Right atrium auricular region (tissue), 2 donors: ENCODE data around the gene SIRT2. TPM values are rescaled to one million over a fixed set of nuclear protein-coding genes. Genes with fewer than 3 reads are reported as not detected.
"Not testable (repeated sequence)": the region's sequence is repeated elsewhere in the genome, so short reads cannot be mapped to it uniquely, and the experiment has no call there.

Experiments
- DNase-seq: peaks from one replicate; pipeline ENCODE4 v3.0.0-alpha.2; 2019; ENCODE audit warnings: low spot score
- H3K27ac ChIP-seq, 2 donors: fragments of 200-600 bp; sonication (generic); 1 replicate in 1 of 2; 2 replicates in 1 of 2; pipeline ENCODE4 v1.5.1; 2016 to 2019
- H3K27me3 ChIP-seq, 2 donors: fragments of 200-600 bp; sonication (generic); one replicate each; pipeline versions ENCODE4 v1.5.1 to v1.6.0; 2017 to 2019
- H3K36me3 ChIP-seq: fragments of 200-600 bp; sonication (generic); one replicate; pipeline ENCODE4 v1.5.1; 2016
- H3K4me1 ChIP-seq, 2 donors: fragments of 200-600 bp; sonication (generic); one replicate each; pipeline versions ENCODE4 v1.5.1 to v1.6.0; 2017 to 2019
- H3K4me3 ChIP-seq, 2 donors: fragments of 200-600 bp; sonication (generic); 1 replicate in 1 of 2; 2 replicates in 1 of 2; pipeline ENCODE4 v1.5.1; 2017 to 2019; ENCODE audit warnings: mild to moderate bottlenecking in 1 of 2, moderate library complexity in 1 of 2
- H3K9me3 ChIP-seq, 2 donors: fragments of 200-600 bp; sonication (generic); one replicate each; pipeline ENCODE4 v1.5.1; 2019
- total RNA-seq, 2 donors: library from RNA; depleted of rRNA; stranded (reverse); fragments of >200 nt; gene quantifications; one replicate each; pipeline ENCODE4 v1.1.0, GENCODE V29; 2016
- TF ChIP-seq, protein P1 (sequence below), 2 donors: fragments of 200-600 bp; sonication (generic); IDR thresholded peaks; one replicate each; pipeline ENCODE4 v1.5.1; 2019; ENCODE audit warnings: antibody characterized with exemption in 2 of 2

The SIRT2 gene
- total RNA-seq, 2 donors from 2014 or later, result 91.5 to 170 TPM

DNA sequence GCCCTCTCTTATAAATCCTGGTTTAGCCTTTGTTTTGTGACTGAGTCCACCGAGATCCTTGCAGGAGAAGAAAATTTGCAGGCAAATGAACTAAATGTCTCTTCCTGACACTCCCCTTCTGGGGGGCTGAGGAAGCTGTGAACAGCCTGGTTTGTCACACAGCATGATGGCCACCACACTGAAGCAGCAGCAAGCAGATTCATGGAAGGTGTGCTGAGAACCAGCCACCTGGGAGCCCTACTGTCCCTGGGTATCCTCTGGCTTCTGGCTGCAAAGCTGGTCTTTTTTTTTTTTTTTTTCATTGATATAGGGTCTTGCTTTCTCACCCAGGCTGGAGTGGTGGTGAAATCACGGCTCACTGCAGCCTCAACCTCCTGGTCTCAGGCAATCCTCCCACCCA, 42.6 kb upstream of the SIRT2 start:
- Histone ChIP-seq H3K27ac (no peak overlapping the region), H3K9me3 (no peaks in the 10 kb centered on the region), H3K36me3 (no peaks in the 10 kb centered on the region), H3K4me3 (no peak overlapping the region), H3K4me1 (no peaks in the 10 kb centered on the region), H3K27me3 (no peaks in the 10 kb centered on the region)
- TF ChIP-seq, protein P1, sequence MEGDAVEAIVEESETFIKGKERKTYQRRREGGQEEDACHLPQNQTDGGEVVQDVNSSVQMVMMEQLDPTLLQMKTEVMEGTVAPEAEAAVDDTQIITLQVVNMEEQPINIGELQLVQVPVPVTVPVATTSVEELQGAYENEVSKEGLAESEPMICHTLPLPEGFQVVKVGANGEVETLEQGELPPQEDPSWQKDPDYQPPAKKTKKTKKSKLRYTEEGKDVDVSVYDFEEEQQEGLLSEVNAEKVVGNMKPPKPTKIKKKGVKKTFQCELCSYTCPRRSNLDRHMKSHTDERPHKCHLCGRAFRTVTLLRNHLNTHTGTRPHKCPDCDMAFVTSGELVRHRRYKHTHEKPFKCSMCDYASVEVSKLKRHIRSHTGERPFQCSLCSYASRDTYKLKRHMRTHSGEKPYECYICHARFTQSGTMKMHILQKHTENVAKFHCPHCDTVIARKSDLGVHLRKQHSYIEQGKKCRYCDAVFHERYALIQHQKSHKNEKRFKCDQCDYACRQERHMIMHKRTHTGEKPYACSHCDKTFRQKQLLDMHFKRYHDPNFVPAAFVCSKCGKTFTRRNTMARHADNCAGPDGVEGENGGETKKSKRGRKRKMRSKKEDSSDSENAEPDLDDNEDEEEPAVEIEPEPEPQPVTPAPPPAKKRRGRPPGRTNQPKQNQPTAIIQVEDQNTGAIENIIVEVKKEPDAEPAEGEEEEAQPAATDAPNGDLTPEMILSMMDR (IDR thresholded peaks at IDR 0.05), result no peak
- DNase-seq, result no peak

DNA sequence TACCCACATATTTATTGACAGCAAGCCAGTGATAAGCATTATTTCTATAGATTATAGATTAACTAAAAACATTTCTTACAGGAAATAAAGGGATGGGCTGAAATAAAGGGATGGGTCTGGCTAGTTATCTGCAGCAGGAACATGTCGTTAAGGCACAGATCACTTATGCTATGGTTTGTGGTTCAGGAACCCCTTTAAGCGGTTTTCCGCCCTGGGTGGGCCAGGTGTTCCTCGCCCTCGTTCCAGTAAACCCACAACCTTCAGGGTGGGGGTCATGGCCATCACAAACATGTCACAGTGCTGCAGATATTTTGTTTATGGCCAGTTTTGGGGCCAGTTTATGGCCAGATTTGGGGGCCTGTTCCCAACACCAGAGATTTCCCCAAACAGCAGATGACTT, 42.0 kb upstream of the SIRT2 start:
- H3K27ac ChIP-seq, H3K4me3 ChIP-seq, H3K27me3 ChIP-seq, H3K9me3 ChIP-seq, DNase-seq, H3K36me3 ChIP-seq, H3K4me1 ChIP-seq: not testable (repeated sequence)

DNA sequence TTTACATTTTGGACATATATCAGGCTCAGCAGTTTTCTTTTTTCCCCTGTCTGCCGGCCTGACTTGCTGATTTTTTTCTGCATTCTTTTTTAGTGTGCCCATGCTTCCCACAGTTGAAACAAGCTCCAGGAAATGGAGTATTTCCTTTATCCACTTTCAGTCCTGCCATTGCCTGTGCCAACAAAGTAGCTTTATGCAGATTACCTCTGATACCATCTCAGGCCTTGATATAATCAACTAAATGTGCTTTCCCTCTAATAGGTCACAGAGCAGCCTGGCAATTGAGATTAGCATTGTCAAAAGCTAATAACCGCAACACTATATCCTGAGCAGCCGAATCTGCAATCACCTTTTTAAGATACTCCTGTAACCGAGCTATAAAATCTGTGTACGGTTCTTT, 40.5 kb upstream of the SIRT2 start:
- Histone ChIP-seq H3K4me3 (no peak overlapping the region), H3K36me3 (no peaks in the 10 kb centered on the region), H3K9me3 (no peaks in the 10 kb centered on the region), H3K4me1 (no peaks in the 10 kb centered on the region), H3K27me3 (no peaks in the 10 kb centered on the region), H3K27ac (no peak overlapping the region)
- DNase-seq, result no peak
- TF ChIP-seq, protein P1 (IDR thresholded peaks at IDR 0.05), result no peak

DNA sequence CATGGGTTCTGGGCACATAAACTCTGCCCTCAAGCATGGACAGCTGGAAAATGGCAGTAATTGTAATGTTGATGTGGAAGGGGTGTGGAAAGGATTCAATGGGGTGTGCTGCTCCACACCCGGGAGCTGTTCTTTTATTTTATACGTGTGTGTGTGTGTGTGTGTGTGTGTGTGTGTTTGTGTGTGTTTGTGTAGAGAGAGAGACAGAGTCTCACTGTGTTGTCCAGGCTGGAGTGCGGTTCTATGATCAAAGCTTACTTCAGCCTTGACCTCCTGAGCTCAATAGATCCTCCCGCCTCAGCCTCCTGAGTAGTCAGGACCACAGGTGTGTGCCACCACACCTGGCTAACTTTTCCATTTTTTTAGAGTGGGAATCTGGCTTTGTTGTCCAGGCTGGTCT, 34.1 kb upstream of the SIRT2 start:
- Histone ChIP-seq H3K36me3 (peaks cover 10% of the 10 kb centered on the region), H3K4me3 (no peak overlapping the region), H3K27ac (no peak overlapping the region), H3K9me3 (no peaks in the 10 kb centered on the region), H3K27me3 (no peaks in the 10 kb centered on the region), H3K4me1 (peaks cover 0 to 28% of the 10 kb centered on the region in 2 donors)
- TF ChIP-seq, protein P1 (IDR thresholded peaks at IDR 0.05), result no peak
- no peak for DNase-seq

DNA sequence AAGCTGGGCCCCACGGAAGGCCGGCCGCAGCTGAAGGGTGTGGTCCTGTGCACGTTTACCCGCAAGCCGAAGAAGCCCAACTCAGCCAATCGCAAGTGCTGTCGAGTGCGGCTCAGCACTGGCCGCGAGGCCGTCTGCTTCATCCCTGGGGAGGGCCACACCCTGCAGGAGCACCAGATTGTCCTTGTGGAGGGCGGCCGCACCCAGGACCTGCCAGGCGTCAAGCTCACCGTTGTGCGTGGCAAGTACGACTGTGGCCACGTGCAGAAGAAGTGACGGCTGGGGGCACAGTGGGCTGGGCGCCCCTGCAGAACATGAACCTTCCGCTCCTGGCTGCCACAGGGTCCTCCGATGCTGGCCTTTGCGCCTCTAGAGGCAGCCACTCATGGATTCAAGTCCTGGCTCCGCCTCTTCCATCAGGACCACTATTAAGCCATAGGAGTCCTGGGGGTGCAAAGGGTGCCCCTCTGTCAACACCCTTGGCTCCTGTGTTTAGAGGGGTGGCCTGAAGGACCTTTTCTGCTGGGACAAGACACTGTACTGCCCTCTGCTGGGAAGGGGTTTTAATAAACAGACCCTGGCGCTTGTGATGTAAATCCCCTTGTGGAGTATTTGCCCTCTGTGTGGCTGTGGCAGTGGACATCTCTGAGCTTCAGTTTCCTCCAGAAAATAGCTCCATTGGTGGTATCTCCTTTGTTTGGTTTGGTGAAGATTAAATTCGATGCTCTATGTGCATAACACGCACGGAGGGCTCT, 33.2 kb upstream of the SIRT2 start:
- no peak for DNase-seq
- no peaks in the 10 kb centered on the region for H3K27me3 ChIP-seq
- peaks cover 10% of the 10 kb centered on the region for H3K36me3 ChIP-seq
- TF ChIP-seq, protein P1 (IDR thresholded peaks at IDR 0.05), result peak in 1 of 2 donors; percentile 48
- no peaks in the 10 kb centered on the region for H3K9me3 ChIP-seq
- peaks cover 0 to 28% of the 10 kb centered on the region in 2 donors for H3K4me1 ChIP-seq
- no peak overlapping the region for H3K4me3 ChIP-seq
- no peak overlapping the region for H3K27ac ChIP-seq

DNA sequence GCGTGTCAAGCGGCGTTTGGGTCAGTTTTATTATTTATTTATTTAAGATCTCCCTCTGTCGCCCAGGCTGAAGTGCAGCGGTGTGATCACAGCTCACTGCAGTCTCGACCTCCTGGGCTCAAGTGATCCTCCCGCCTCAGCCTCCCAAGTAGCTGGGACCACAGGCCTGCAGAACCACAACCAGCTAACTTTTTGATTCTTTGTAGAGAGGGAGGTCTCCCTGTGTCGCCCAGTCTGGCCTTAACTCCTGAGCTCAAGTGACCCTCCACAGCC, 32.0 kb upstream of the SIRT2 start:
- no peak for DNase-seq
- Histone ChIP-seq H3K4me3 (peak overlapping the region; percentile 60 to 77), H3K9me3 (no peaks in the 10 kb centered on the region), H3K36me3 (peaks cover 10% of the 10 kb centered on the region), H3K4me1 (peaks cover 0 to 28% of the 10 kb centered on the region in 2 donors), H3K27me3 (no peaks in the 10 kb centered on the region), H3K27ac (peak overlapping the region in 1 of 2 donors; percentile 91)
- TF ChIP-seq, protein P1 (IDR thresholded peaks at IDR 0.05), result no peak
